SK-N-SH (cell line): ENCODE data around the gene KIF15. TPM values are rescaled to one million over a fixed set of nuclear protein-coding genes. Genes with fewer than 3 reads are reported as not detected.

Experiments used
- EP300 ChIP-seq, 2 experiments: IDR thresholded peaks; 2 replicates each; pipeline versions ENCODE4 v1.4.0 to v1.6.1; 2012; ENCODE audit warnings: borderline replicate concordance in 1 of 2, low read depth in 1 of 2, low read length in 1 of 2
- FOXJ3 ChIP-seq: sonication (generic); formaldehyde crosslinking; IDR thresholded peaks from 2 replicates; pipeline ENCODE4 v1.5.1; 2020; ENCODE audit warnings: mild to moderate bottlenecking, missing genetic modification reagents
- FOXM1 ChIP-seq: IDR thresholded peaks from 2 replicates; pipeline ENCODE4 v1.4.0; 2012; ENCODE audit warnings: low read depth, mild to moderate bottlenecking
- GATA2 ChIP-seq: sonication (generic); formaldehyde crosslinking; IDR thresholded peaks from 2 replicates; pipeline ENCODE4 v1.5.0; 2020; ENCODE audit warnings: mild to moderate bottlenecking, missing genetic modification reagents
- MEF2A ChIP-seq: IDR thresholded peaks from 2 replicates; pipeline ENCODE4 v1.4.0; 2012; ENCODE audit warnings: low read depth, borderline replicate concordance
- NRF1 ChIP-seq: IDR thresholded peaks from 2 replicates; pipeline ENCODE4 v1.6.1; 2012; ENCODE audit warnings: low read depth, mild to moderate bottlenecking, low read length
- RCOR1 ChIP-seq: fragments of 150-350 bp; IDR thresholded peaks from 2 replicates; pipeline ENCODE4 v1.6.1; 2017; ENCODE audit warnings: antibody characterized with exemption, low read length
- RFX5 ChIP-seq: IDR thresholded peaks from 2 replicates; pipeline ENCODE4 v1.6.1; 2012; ENCODE audit warnings: mild to moderate bottlenecking, improper control_type of control experiment, low read length
- SMC3 ChIP-seq: IDR thresholded peaks from 2 replicates; pipeline ENCODE4 v1.6.1; 2012; ENCODE audit warnings: low read depth, low read length, improper control_type of control experiment
- TAF1 ChIP-seq: IDR thresholded peaks from 2 replicates; pipeline ENCODE4 v1.6.1; 2012; ENCODE audit warnings: low read depth, mild to moderate bottlenecking, low read length, moderate library complexity, borderline replicate concordance
- TEAD4 ChIP-seq: IDR thresholded peaks from 2 replicates; pipeline ENCODE4 v1.4.0; 2012; ENCODE audit warnings: mild to moderate bottlenecking, borderline replicate concordance; ENCODE audit not compliant: insufficient read depth
- YY1 ChIP-seq: IDR thresholded peaks from 2 replicates; pipeline ENCODE4 v1.4.0; 2012; ENCODE audit warnings: low read depth, mild to moderate bottlenecking
- polyA plus RNA-seq, 3 experiments: library from polyadenylated mRNA; depleted of rRNA; stranded (reverse); fragments of >200 nt; gene quantifications; 2 replicates each; pipeline ENCODE4 v1.2.3, GENCODE V29; 2012
- TF ChIP-seq, protein P1 (sequence below): fragments of 150-350 bp; IDR thresholded peaks from 2 replicates; pipeline ENCODE4 v1.6.1; 2016; ENCODE audit warnings: mild to moderate bottlenecking, low read depth, low read length
- TF ChIP-seq, protein P2 (sequence below): IDR thresholded peaks from 2 replicates; pipeline ENCODE4 v1.4.0; 2012; ENCODE audit warnings: low read depth, borderline replicate concordance
- TF ChIP-seq, protein P3 (sequence below): fragments of 200-600 bp; sonication (generic); IDR thresholded peaks from 2 replicates; pipeline ENCODE4 v1.6.1; 2017; ENCODE audit warnings: antibody characterized with exemption, mild to moderate bottlenecking, moderate library complexity

The KIF15 gene
- polyA plus RNA-seq, 1 of the 3 experiments (the other 2 are of a cell fraction): 2.3 TPM

DNA sequence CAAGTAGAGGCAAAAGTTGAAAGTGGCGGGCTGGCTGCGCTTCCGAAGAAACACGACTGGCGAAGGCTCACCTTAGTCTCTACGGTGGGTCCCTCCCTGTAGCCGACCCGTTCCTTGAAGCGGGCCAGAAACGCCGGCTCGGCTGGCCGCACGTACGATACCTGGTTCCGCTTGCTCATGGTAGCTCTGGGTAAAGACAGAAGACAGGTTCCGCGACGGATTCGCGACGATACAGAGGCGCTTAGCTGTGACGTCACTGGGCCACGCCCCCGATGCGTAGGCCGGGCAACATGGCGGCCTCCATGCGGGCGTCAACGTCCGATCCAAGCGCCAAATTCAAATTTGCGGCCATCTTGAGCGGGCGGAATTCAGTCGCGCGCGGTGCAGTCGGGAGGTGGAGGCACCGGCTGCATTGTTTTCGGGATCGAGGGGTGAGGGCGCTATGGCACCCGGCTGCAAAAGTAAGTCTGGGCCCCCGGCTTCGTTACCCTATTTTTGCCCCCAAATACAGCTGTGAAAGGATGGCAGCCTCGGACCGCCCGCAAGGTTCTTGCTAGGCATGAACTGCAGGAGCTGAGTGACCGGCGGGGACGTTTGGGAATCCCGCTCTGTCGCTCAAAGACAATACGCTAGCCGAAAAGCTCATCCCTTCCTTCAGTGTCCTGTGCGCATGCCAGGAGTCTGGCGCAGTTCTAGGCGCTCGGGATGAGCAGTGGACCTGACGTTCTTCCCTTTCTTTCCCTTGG lies at the start of gene KIF15, which contains the start of gene KIAA1143 (continued):
- TF ChIP-seq, protein P1, sequence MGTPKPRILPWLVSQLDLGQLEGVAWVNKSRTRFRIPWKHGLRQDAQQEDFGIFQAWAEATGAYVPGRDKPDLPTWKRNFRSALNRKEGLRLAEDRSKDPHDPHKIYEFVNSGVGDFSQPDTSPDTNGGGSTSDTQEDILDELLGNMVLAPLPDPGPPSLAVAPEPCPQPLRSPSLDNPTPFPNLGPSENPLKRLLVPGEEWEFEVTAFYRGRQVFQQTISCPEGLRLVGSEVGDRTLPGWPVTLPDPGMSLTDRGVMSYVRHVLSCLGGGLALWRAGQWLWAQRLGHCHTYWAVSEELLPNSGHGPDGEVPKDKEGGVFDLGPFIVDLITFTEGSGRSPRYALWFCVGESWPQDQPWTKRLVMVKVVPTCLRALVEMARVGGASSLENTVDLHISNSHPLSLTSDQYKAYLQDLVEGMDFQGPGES: no peak
- TF ChIP-seq RCOR1 (peak; percentile 9; the same call in 1 of the 2 replicates), RFX5 (no peak), MEF2A (no peak), TEAD4 (peak; percentile 56), SMC3 (0 out of 2 replicates have a peak, but pooled peaks have one; percentile 1), NRF1 (no peak), FOXM1 (peak; percentile 91), EP300 (IDR thresholded peaks at IDR 0.05; ENCODE audit: borderline replicate concordance in 1 of 2, low read depth in 1 of 2, low read length in 1 of 2) (peak in 1 of 2 experiments; percentile 46; a peak in 1 of 4 replicates), GATA2 (CRISPR knock-in tag) (no peak), YY1 (peak; percentile 100), FOXJ3 (CRISPR knock-in tag) (peak; percentile 13; the same call in 1 of the 2 replicates), TAF1 (peak; percentile 70; the same call in 1 of the 2 replicates)
- TF ChIP-seq, protein P2, sequence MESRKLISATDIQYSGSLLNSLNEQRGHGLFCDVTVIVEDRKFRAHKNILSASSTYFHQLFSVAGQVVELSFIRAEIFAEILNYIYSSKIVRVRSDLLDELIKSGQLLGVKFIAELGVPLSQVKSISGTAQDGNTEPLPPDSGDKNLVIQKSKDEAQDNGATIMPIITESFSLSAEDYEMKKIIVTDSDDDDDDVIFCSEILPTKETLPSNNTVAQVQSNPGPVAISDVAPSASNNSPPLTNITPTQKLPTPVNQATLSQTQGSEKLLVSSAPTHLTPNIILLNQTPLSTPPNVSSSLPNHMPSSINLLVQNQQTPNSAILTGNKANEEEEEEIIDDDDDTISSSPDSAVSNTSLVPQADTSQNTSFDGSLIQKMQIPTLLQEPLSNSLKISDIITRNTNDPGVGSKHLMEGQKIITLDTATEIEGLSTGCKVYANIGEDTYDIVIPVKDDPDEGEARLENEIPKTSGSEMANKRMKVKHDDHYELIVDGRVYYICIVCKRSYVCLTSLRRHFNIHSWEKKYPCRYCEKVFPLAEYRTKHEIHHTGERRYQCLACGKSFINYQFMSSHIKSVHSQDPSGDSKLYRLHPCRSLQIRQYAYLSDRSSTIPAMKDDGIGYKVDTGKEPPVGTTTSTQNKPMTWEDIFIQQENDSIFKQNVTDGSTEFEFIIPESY: peak; percentile 63; the same call in 1 of the 2 replicates
- TF ChIP-seq, protein P3, sequence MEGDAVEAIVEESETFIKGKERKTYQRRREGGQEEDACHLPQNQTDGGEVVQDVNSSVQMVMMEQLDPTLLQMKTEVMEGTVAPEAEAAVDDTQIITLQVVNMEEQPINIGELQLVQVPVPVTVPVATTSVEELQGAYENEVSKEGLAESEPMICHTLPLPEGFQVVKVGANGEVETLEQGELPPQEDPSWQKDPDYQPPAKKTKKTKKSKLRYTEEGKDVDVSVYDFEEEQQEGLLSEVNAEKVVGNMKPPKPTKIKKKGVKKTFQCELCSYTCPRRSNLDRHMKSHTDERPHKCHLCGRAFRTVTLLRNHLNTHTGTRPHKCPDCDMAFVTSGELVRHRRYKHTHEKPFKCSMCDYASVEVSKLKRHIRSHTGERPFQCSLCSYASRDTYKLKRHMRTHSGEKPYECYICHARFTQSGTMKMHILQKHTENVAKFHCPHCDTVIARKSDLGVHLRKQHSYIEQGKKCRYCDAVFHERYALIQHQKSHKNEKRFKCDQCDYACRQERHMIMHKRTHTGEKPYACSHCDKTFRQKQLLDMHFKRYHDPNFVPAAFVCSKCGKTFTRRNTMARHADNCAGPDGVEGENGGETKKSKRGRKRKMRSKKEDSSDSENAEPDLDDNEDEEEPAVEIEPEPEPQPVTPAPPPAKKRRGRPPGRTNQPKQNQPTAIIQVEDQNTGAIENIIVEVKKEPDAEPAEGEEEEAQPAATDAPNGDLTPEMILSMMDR: peak; percentile 21; the same call in 1 of the 2 replicates
- TF ChIP-seq, all 33 proteins: peak for 21
